HEK293 (cell line): ENCODE results near the gene HM13.

Experiments used
- BCL11A ChIP-seq: fragments of 450-650 bp; formaldehyde crosslinking; IDR thresholded peaks from 2 replicates; pipeline ENCODE4 v1.5.1; 2016; ENCODE audit warnings: low read depth, missing biosample characterization, missing genetic modification characterization
- EGR2 ChIP-seq: fragments of 450-650 bp; formaldehyde crosslinking; IDR thresholded peaks from 2 replicates; pipeline ENCODE4 v1.5.1; 2016; ENCODE audit warnings: low read depth, missing biosample characterization, missing genetic modification characterization
- GLIS1 ChIP-seq: fragments of 450-650 bp; formaldehyde crosslinking; IDR thresholded peaks from 2 replicates; pipeline ENCODE4 v1.5.1; 2016; ENCODE audit warnings: missing biosample characterization, missing genetic modification characterization
- HOXA7 ChIP-seq: sonication (generic); formaldehyde crosslinking; IDR thresholded peaks from 2 replicates; pipeline ENCODE4 v1.8.1; 2022; ENCODE audit warnings: missing genetic modification reagents, borderline replicate concordance
- HOXD13 ChIP-seq: sonication (generic); formaldehyde crosslinking; IDR thresholded peaks from 2 replicates; pipeline ENCODE4 v1.8.0; 2022; ENCODE audit warnings: missing genetic modification reagents, borderline replicate concordance
- KLF1 ChIP-seq: fragments of 450-650 bp; formaldehyde crosslinking; IDR thresholded peaks from 2 replicates; pipeline ENCODE4 v1.5.1; 2016; ENCODE audit warnings: missing biosample characterization, missing genetic modification characterization
- KLF10 ChIP-seq: fragments of 450-650 bp; IDR thresholded peaks from 2 replicates; pipeline ENCODE4 v1.5.1; 2018; ENCODE audit warnings: missing biosample characterization, mild to moderate bottlenecking, missing genetic modification characterization
- KLF17 ChIP-seq: fragments of 450-650 bp; formaldehyde crosslinking; IDR thresholded peaks from 2 replicates; pipeline ENCODE4 v1.5.1; 2016; ENCODE audit warnings: missing biosample characterization, missing genetic modification characterization
- KLF9 ChIP-seq: fragments of 450-650 bp; formaldehyde crosslinking; IDR thresholded peaks from 2 replicates; pipeline ENCODE4 v1.5.1; 2016; ENCODE audit warnings: missing biosample characterization, missing genetic modification characterization, low read depth
- ZBTB10 ChIP-seq: fragments of 450-650 bp; formaldehyde crosslinking; IDR thresholded peaks from 2 replicates; pipeline ENCODE4 v1.5.1; 2016; ENCODE audit warnings: missing biosample characterization, missing genetic modification characterization
- ZBTB11 ChIP-seq: fragments of 450-650 bp; formaldehyde crosslinking; conservative IDR thresholded peaks from 2 replicates; pipeline ENCODE4 v1.5.1; 2016; ENCODE audit warnings: low read depth, missing biosample characterization, missing genetic modification characterization
- ZBTB26 ChIP-seq: fragments of 450-650 bp; formaldehyde crosslinking; optimal IDR thresholded peaks from 2 replicates; pipeline ENCODE3; 2016; ENCODE audit warnings: missing biosample characterization, mild to moderate bottlenecking, missing genetic modification characterization
- ZBTB48 ChIP-seq: fragments of 450-650 bp; formaldehyde crosslinking; IDR thresholded peaks from 2 replicates; pipeline ENCODE4 v1.5.1; 2016; ENCODE audit warnings: missing biosample characterization, missing genetic modification characterization
- ZFHX2 ChIP-seq: fragments of 450-650 bp; formaldehyde crosslinking; conservative IDR thresholded peaks from 2 replicates; pipeline ENCODE4 v1.5.1; 2016; ENCODE audit warnings: missing biosample characterization, missing genetic modification characterization
- ZFP37 ChIP-seq: fragments of 450-650 bp; formaldehyde crosslinking; IDR thresholded peaks from 2 replicates; pipeline ENCODE4 v1.5.1; 2016; ENCODE audit warnings: missing biosample characterization, missing genetic modification characterization
- ZNF112 ChIP-seq: fragments of 450-650 bp; formaldehyde crosslinking; IDR thresholded peaks from 2 replicates; pipeline ENCODE4 v1.5.0; 2017; ENCODE audit warnings: missing biosample characterization, missing genetic modification characterization
- ZNF138 ChIP-seq: fragments of 450-650 bp; formaldehyde crosslinking; IDR thresholded peaks from 2 replicates; pipeline ENCODE4 v1.5.1; 2016; ENCODE audit warnings: missing biosample characterization, missing genetic modification characterization, borderline replicate concordance
- ZNF214 ChIP-seq: fragments of 450-650 bp; formaldehyde crosslinking; IDR thresholded peaks from 2 replicates; pipeline ENCODE4 v1.5.1; 2017; ENCODE audit warnings: missing biosample characterization, mild to moderate bottlenecking, missing genetic modification characterization, borderline replicate concordance
- ZNF266 ChIP-seq: fragments of 450-650 bp; formaldehyde crosslinking; IDR thresholded peaks from 2 replicates; pipeline ENCODE4 v1.5.1; 2016; ENCODE audit warnings: missing biosample characterization, missing genetic modification characterization, low read depth
- ZNF280C ChIP-seq: fragments of 450-650 bp; formaldehyde crosslinking; IDR thresholded peaks from 2 replicates; pipeline ENCODE4 v1.5.1; 2016; ENCODE audit warnings: missing biosample characterization, missing genetic modification characterization
- ZNF292 ChIP-seq: fragments of 450-650 bp; formaldehyde crosslinking; IDR thresholded peaks from 2 replicates; pipeline ENCODE4 v1.5.1; 2016; ENCODE audit warnings: low read depth, missing biosample characterization, missing genetic modification characterization, borderline replicate concordance
- ZNF341 ChIP-seq: fragments of 450-650 bp; formaldehyde crosslinking; IDR thresholded peaks from 2 replicates; pipeline ENCODE4; 2016; ENCODE audit warnings: low read depth, missing biosample characterization, missing genetic modification characterization
- ZNF362 ChIP-seq: fragments of 450-650 bp; formaldehyde crosslinking; IDR thresholded peaks from 2 replicates; pipeline ENCODE4 v1.5.1; 2016; ENCODE audit warnings: missing biosample characterization, missing genetic modification characterization
- ZNF37A ChIP-seq: fragments of 450-650 bp; IDR thresholded peaks from 2 replicates; pipeline ENCODE4 v1.5.1; 2018; ENCODE audit warnings: missing biosample characterization, missing genetic modification characterization
- ZNF433 ChIP-seq: fragments of 450-650 bp; formaldehyde crosslinking; IDR thresholded peaks from 2 replicates; pipeline ENCODE4 v1.5.1; 2016; ENCODE audit warnings: missing biosample characterization, missing genetic modification characterization, low read depth
- ZNF501 ChIP-seq: fragments of 450-650 bp; formaldehyde crosslinking; IDR thresholded peaks from 2 replicates; pipeline ENCODE4 v1.5.1; 2016; ENCODE audit warnings: missing biosample characterization, missing genetic modification characterization
- ZNF600 ChIP-seq: fragments of 450-650 bp; formaldehyde crosslinking; IDR thresholded peaks from 2 replicates; pipeline ENCODE4 v1.5.1; 2016; ENCODE audit warnings: missing biosample characterization, missing genetic modification characterization

The HM13 gene

GRCh38 chr20:31606804-31607639 lies 92.8 kb downstream of the HM13 start (continued):
- TF ChIP-seq ZFP37 (tag by site-specific recombination), result no peak
- peak; percentile 80 for TF ChIP-seq GLIS1
- no peak for TF ChIP-seq ZNF292 (tag by site-specific recombination)
- no peak for TF ChIP-seq ZNF37A (tag by site-specific recombination)
- no peak for TF ChIP-seq HOXD13 (CRISPR knock-in tag)
- 0 out of 2 replicates have a peak, but pooled peaks have one; percentile 15 for TF ChIP-seq KLF9 (tag by site-specific recombination)
- peak; percentile 81 for TF ChIP-seq ZNF341
- TF ChIP-seq ZNF600 (tag by site-specific recombination), result peak; percentile 89
- TF ChIP-seq KLF17 (tag by site-specific recombination), result no peak
- TF ChIP-seq ZBTB10 (tag by site-specific recombination), result no peak
- no peak for TF ChIP-seq ZNF280C
- TF ChIP-seq ZNF501 (tag by site-specific recombination), result no peak
- peak; percentile 71 for TF ChIP-seq KLF10 (tag by site-specific recombination)
- TF ChIP-seq ZBTB11 (tag by site-specific recombination), result no peak
- no peak for TF ChIP-seq ZNF138 (tag by site-specific recombination)
- TF ChIP-seq HOXA7 (CRISPR knock-in tag), result no peak
- no peak for TF ChIP-seq ZNF362
- no peak for TF ChIP-seq ZNF214 (tag by site-specific recombination)
- TF ChIP-seq BCL11A (tag by site-specific recombination), result no peak
- TF ChIP-seq ZBTB26 (tag by site-specific recombination), result no peak
- no peak for TF ChIP-seq KLF1 (tag by site-specific recombination)
- TF ChIP-seq ZBTB48, result no peak
- TF ChIP-seq ZNF112 (tag by site-specific recombination), result no peak
- peak; percentile 97 for TF ChIP-seq ZFHX2 (tag by site-specific recombination)
- no peak for TF ChIP-seq ZNF433 (tag by site-specific recombination)
- no peak for TF ChIP-seq ZNF266 (tag by site-specific recombination)
- peak; percentile 99 for TF ChIP-seq EGR2 (tag by site-specific recombination)
